Activated T-helper 1 cell treated with anti-CD3 and anti-CD28 coated beads, Interleukin-12 subunit alpha, Interleukin-12 subunit beta, Interleukin-2, Interleukin-4 antibody, amounts not matched to agents 30 ng/mL and 10 ng/mL and 1 ng/mL, durations not matched to agents 14 hours and 24 hours and 36 hours (primary cell): Measurements from ENCODE around the gene HSPA5. TPM values are rescaled to one million over a fixed set of nuclear protein-coding genes. Genes with fewer than 3 reads are reported as not detected.

Source experiments
- DNase-seq: peaks from one replicate; pipeline ENCODE4 v3.0.0; 2021; ENCODE audit warnings: low spot score
- H3K27ac Mint-ChIP-seq: one replicate; pipeline ENCODE4 v1.8.0; 2021; ENCODE audit warnings: mild to moderate bottlenecking, mixed read lengths
- H3K27me3 Mint-ChIP-seq: one replicate; pipeline ENCODE4 v1.8.0; 2022; ENCODE audit warnings: mild to moderate bottlenecking, moderate library complexity, mixed read lengths; ENCODE audit not compliant: insufficient read depth
- H3K36me3 Mint-ChIP-seq: one replicate; pipeline ENCODE4 v1.8.0; 2021; ENCODE audit warnings: low read depth, mixed read lengths
- H3K4me1 Mint-ChIP-seq: one replicate; pipeline ENCODE4 v1.8.0; 2021; ENCODE audit warnings: low read depth, mixed read lengths
- H3K4me3 Mint-ChIP-seq: one replicate; pipeline ENCODE4 v1.8.0; 2021; ENCODE audit warnings: mild to moderate bottlenecking, moderate library complexity, mixed read lengths
- H3K9me3 Mint-ChIP-seq: one replicate; pipeline ENCODE4 v1.8.0; 2021; ENCODE audit warnings: mixed read lengths
- intact Hi-C: fragments of 100-400 bp; cut with micrococcal nuclease; formaldehyde crosslinking; loops from one replicate; pipeline ENCODE4 v1.15.1; 2024
- total RNA-seq: library from RNA; stranded (reverse); gene quantifications from 2 replicates; pipeline ENCODE4 v1.2.3, GENCODE V29; 2022

Gene HSPA5
- total RNA-seq, 1 donor from 2014 or later: 242 TPM

DNA sequence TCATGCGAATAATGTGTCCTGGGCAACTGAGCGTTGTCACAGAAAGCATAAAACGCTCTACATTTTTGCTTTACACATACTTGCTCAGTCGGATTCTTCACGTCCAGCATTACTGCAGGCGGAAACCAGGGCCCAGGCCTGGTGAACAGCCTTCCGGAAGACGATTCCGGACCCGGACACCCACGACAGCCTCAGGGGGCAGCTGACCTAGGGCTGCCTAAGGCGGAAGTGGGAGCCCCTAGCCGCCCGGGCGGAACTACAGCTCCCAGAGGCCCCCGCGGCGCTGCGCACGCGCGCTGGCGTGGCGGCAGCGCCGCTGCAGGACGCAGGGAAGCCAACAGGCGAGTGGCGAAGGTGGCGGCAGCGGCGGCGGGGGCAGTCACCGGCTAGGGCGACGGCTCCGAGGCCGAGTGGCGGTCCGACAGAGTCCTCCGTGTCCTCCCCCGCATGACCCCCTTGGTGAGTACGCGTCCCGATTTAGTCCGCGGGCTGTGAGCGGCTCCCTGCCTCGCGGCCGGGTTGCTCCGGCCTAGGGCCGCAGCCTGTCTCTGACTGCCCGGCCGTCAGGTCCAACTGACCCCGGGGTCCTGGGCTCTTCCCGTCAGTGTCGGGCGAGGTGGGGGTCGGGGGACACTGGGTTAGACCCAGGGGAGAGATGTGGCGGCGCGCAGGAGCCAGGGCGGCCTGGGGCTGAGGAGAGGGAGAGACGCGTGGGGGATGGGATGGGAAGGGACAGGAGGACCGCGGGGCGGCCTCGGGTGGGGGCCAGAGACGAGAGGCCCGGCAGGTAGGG is 20.6 kb upstream of the HSPA5 start, which contains the start of gene GAPVD1:
GAPVD1 (plus strand) TSS at position 326 of the 793 bp plus-strand sequence. CDS start 37,096 bp downstream, outside the sequence.
- peak; percentile 88 for DNase-seq
- peaks cover 17% of the 10 kb centered on the region for H3K36me3 Mint-ChIP-seq
- H3K4me1 Mint-ChIP-seq: peaks cover 42% of the 10 kb centered on the region
- H3K27me3 Mint-ChIP-seq: no peaks in the 10 kb centered on the region
- intact Hi-C loops: loop anchor here (1.0 to 5.0 kb wide), 7 partner anchors 20 to 489 kb away; partner anchors contain the start of genes GOLGA1, HSPA5, NR6A1 and PBX3
- peak within 1 kb of the TSS; percentile 93 for H3K27ac Mint-ChIP-seq
- no peaks in the 10 kb centered on the region for H3K9me3 Mint-ChIP-seq
- H3K4me3 Mint-ChIP-seq: peak within 1 kb of the TSS; percentile 99

- DNase-seq: no peak
- Mint-ChIP-seq H3K4me3 (peak overlapping the region; percentile 99), H3K4me1 (peaks cover 42% of the 10 kb centered on the region), H3K27me3 (no peaks in the 10 kb centered on the region), H3K27ac (peak overlapping the region; percentile 93), H3K9me3 (no peaks in the 10 kb centered on the region), H3K36me3 (peaks cover 12% of the 10 kb centered on the region)
- intact Hi-C loops: loop anchor here (5.0 kb wide), 2 partner anchors 487 to 488 kb away; partner anchors contain the start of genes NR6A1 and PBX3
Measured at GRCh38 chr9:125260561-125260960, 19.4 kb upstream of the HSPA5 start.

DNA sequence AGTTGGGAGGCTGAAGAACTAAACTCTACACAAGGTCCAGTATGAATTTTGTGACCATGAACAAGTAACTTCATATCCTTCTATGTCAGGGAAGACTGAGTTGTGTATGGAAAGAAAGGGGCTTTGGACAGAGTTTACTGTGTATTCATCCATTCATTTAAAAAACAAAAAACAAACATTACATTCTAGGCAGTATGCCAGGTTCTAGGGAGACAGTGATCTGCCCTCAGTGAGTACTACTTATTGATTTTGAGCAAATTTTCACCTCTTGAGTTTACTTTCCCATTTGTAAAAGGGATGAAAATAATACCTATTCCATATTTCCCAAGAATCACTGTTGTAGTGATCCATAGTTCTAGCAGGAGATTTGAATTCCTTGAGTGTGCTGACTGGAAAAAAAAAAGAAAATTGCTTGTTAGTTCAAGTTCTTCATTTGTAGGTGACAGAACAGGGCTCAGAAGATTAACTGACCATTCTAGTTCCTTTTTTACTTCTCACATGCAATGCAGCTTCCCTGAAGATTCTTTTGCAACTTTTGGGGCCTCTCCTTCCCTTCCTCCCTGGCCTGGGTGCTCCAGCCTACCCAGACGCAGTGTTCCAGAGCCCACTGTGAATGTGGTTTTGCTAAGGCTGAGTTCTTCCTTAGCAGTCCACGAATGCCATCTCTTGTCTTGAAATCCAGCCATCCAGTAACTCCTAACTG is 17.8 kb upstream of the HSPA5 start:
- no peak for DNase-seq
- no peak overlapping the region for H3K4me3 Mint-ChIP-seq
- no peak overlapping the region for H3K27ac Mint-ChIP-seq
- intact Hi-C loops: no loop called here
- H3K36me3 Mint-ChIP-seq: peaks cover 6% of the 10 kb centered on the region
- no peaks in the 10 kb centered on the region for H3K9me3 Mint-ChIP-seq
- no peaks in the 10 kb centered on the region for H3K27me3 Mint-ChIP-seq
- peaks cover 29% of the 10 kb centered on the region for H3K4me1 Mint-ChIP-seq

- Mint-ChIP-seq H3K4me1 (peaks cover 23% of the 10 kb centered on the region), H3K27me3 (no peaks in the 10 kb centered on the region), H3K27ac (no peak overlapping the region), H3K4me3 (no peak overlapping the region), H3K9me3 (no peaks in the 10 kb centered on the region), H3K36me3 (peaks cover 3% of the 10 kb centered on the region)
- intact Hi-C loops: no loop called here
- DNase-seq: no peak
Measured at GRCh38 chr9:125258160-125258785, 17.1 kb upstream of the HSPA5 start.

GRCh38 chr9:125255781-125256391 is 14.7 kb upstream of the HSPA5 start:
- Mint-ChIP-seq H3K4me1 (peaks cover 7% of the 10 kb centered on the region), H3K4me3 (no peak overlapping the region), H3K27ac (no peak overlapping the region), H3K36me3 (no peaks in the 10 kb centered on the region), H3K27me3 (no peaks in the 10 kb centered on the region), H3K9me3 (no peaks in the 10 kb centered on the region)
- no peak for DNase-seq
- intact Hi-C loops: no loop called here

DNA sequence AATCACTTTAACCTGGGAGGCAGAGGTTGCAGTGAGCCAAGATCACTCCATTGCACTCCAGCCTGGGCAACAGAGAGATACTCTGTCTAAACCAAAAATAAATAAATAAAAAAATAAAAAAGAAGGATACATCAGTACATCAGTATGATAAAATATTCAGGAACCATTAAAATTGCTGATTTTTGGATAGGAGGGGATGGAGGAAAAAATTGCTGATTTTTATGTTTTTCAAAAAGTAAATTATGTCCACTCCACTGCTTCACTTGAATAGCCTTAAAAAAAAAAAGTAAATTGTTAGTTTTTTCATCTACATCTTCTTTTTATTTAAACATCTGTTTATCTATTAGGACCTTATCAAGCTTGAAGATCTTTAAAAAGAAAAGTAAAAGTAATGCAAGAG is 13.1 kb upstream of the HSPA5 start:
- no peaks in the 10 kb centered on the region for H3K36me3 Mint-ChIP-seq

GRCh38 chr9:125246261-125246667 is 5.1 kb upstream of the HSPA5 start:
- Mint-ChIP-seq H3K27me3 (no peaks in the 10 kb centered on the region), H3K27ac (no peak overlapping the region), H3K36me3 (peaks cover under 1% of the 10 kb centered on the region), H3K4me1 (peaks cover 4% of the 10 kb centered on the region), H3K9me3 (no peaks in the 10 kb centered on the region), H3K4me3 (no peak overlapping the region)
- no peak for DNase-seq
- intact Hi-C loops: no loop called here

More for the DNA sequence above, 13.1 kb upstream of the HSPA5 start:
- no peaks in the 10 kb centered on the region for H3K27me3 Mint-ChIP-seq
- no peak overlapping the region for H3K27ac Mint-ChIP-seq
- no peak for DNase-seq
- intact Hi-C loops: no loop called here
- no peaks in the 10 kb centered on the region for H3K9me3 Mint-ChIP-seq
- H3K4me1 Mint-ChIP-seq: no peaks in the 10 kb centered on the region
- H3K4me3 Mint-ChIP-seq: no peak overlapping the region

DNA sequence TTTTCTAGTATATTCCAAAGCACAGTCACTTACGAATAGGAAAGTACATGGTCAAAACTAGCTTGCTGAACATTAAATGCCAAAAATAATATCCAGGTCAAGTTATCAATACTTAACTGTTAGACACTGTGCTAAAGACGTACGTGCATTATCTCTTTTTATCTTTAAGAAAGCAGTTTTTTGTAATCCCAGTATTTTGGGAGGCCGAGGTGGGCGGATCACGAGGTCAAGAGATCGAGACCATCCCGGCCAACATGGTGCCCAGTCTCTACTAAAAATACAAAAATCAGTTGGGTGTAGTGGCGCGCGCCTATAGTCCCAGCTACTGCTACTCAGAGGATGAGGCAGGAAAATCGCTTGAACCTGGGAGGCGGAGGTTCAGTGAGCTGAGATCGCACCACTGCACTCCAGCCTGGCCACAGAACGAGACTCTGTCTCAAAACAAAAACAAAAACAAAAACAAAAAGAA is 2.7 kb upstream of the HSPA5 start:
- Mint-ChIP-seq H3K4me3 (peak overlapping the region; percentile 6), H3K9me3 (no peaks in the 10 kb centered on the region), H3K27me3 (no peaks in the 10 kb centered on the region), H3K27ac (peak overlapping the region; percentile 34), H3K4me1 (peaks cover 10% of the 10 kb centered on the region), H3K36me3 (peaks cover 23% of the 10 kb centered on the region)
- no peak for DNase-seq
- intact Hi-C loops: no loop called here

DNA sequence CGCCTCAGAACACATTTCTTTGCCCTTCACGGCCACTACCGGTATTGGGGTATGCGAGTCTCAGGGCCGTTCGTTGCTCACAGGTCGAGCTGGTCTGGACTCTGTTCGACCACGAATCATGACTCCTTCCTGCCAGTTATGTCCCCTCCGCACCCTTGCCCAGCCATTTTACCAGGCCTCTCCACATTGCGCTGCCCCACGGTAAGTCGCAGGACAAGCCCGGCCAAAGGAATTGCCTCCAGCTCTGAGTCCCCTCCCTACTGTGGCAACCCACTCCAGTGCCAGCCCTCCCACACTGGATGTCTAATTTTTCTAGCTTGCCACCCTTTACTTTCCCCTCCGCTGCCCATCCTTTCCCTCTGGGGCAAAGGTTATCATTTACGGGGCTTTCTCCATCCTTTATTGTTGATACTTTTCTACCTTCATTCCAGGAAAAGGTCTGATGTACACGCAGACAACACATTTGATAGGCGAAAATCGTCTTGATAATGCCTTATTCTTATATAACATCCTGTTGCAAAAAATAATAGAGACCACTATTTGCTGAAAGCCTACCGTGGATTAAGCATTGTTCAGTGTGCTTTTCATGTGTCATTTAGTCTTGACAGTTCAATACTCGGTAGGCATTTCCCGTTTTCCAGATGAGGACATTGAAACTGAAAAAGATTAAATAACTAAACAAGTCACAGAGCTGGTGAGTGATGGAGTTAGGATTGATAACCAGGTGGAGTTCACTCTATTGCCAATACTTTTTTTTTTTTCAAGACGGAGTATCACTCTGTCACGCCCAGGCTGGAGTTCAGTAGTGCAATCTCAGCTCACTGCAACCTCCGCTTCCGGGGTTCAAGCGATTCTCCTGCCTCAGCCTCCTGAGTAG is 958 bp upstream of the HSPA5 start:
- intact Hi-C loops: loop anchor here (1.0 to 2.0 kb wide), 8 partner anchors 19 to 471 kb away; partner anchors contain the start of genes GAPVD1, GOLGA1, NR6A1 and RABEPK
- Mint-ChIP-seq H3K4me1 (peaks cover 27% of the 10 kb centered on the region), H3K9me3 (no peaks in the 10 kb centered on the region), H3K27ac (peak overlapping the region; percentile 96), H3K27me3 (no peaks in the 10 kb centered on the region), H3K36me3 (peaks cover 40% of the 10 kb centered on the region), H3K4me3 (peak overlapping the region; percentile 96)
- DNase-seq: no peak

DNA sequence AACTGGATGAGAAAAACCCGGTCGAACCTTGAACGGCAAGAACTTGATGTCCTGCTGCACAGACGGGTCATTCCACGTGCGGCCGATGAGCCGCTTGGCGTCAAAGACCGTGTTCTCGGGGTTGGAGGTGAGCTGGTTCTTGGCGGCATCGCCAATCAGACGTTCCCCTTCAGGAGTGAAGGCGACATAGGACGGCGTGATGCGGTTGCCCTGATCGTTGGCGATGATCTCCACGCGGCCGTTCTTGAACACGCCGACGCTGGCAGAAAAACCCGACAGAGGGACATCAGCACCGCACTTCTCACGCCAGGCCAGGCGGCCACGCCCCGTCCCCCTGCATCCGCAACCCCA is 519 bp downstream of the HSPA5 start:
- H3K4me3 Mint-ChIP-seq: peak overlapping the region; percentile 96
- peak overlapping the region; percentile 96 for H3K27ac Mint-ChIP-seq
- intact Hi-C loops: loop anchor here (2.0 kb wide), 2 partner anchors 98 to 300 kb away; partner anchors contain the start of genes GOLGA1 and SCAI
- H3K4me1 Mint-ChIP-seq: peaks cover 42% of the 10 kb centered on the region
- H3K27me3 Mint-ChIP-seq: no peaks in the 10 kb centered on the region
- H3K36me3 Mint-ChIP-seq: peaks cover 54% of the 10 kb centered on the region
- H3K9me3 Mint-ChIP-seq: no peaks in the 10 kb centered on the region
- peak; percentile 35 for DNase-seq

DNA sequence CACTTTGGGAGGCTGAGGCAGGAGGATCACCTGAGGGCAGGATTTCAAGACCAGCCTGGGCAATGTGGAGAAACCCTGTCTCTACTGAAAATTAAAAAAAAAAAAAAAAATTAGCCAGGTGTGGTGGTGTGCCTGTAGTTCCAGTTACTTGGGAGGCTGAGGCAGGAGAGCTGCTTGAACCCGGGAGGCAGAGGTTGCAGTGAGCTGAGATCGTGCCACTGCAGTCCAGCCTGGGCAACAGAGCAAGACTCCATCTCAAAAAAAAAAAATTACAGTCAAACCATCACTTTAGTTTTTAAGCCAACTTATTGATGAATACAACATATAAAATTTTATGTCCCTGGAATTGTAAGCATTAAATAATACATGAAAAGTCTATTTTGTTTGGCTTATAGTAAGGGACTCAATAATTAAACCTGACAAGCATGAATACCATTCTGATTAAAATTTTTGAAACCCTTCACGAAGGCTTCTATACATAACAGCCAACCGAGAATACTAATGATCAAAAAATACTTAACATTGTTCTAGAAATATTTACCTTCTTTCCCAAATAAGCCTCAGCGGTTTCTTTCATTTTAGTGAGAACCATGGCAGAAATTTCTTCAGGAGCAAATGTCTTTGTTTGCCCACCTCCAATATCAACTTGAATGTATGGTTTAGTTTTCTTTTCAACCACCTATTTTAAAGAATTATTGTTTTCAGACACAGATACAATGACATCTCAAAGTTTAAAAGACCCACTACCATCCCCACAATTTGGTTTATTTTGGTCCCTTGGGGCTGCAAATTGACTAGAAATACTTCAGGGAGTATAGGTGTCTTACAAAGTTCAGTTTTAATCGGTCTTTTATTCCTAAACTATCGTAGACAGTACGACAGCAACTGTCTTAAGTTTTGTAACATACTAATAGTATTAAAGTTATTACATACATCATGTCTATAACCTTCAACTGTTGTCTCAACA is 1.2 kb downstream of the HSPA5 start:
- Mint-ChIP-seq H3K9me3 (no peaks in the 10 kb centered on the region), H3K4me1 (peaks cover 47% of the 10 kb centered on the region), H3K36me3 (peaks cover 61% of the 10 kb centered on the region), H3K27me3 (no peaks in the 10 kb centered on the region), H3K4me3 (peak overlapping the region; percentile 96), H3K27ac (peak overlapping the region; percentile 96)
- intact Hi-C loops: loop anchor here (2.0 kb wide), 2 partner anchors 97 to 299 kb away; partner anchors contain the start of genes GOLGA1 and SCAI
- DNase-seq: no peak
